ENCODE measurements around the gene TAPT1.

The TAPT1 gene

GRCh38 chr4:16236402-16237023 lies 10.2 kb upstream of the TAPT1 start:
- H3K4me3 ChIP-seq (IDR thresholded peaks at IDR 0.05; ENCODE audit: insufficient read depth, low read depth, low read length), result no peak overlapping the region
- no peak overlapping the region for H3K4me2 ChIP-seq
- H3K4me1 ChIP-seq (ENCODE audit: low read depth, poor library complexity, severe bottlenecking), result no peaks in the 10 kb centered on the region
- no peak overlapping the region for H3K9ac ChIP-seq
- no peaks in the 10 kb centered on the region for H4K20me1 ChIP-seq (ENCODE audit: insufficient read depth)
- no peak overlapping the region for H2AFZ ChIP-seq (ENCODE audit: low read depth)
- no peaks in the 10 kb centered on the region for H3K79me2 ChIP-seq (ENCODE audit: insufficient read depth, low read depth)
- no peaks in the 10 kb centered on the region for H3K27me3 ChIP-seq (ENCODE audit: insufficient read depth, low read depth)
- no peak for TF ChIP-seq CTCF (conservative IDR thresholded peaks at IDR 0.05; ENCODE audit: low read depth, low read length)
- H3K27ac ChIP-seq, result no peak overlapping the region
- no peaks in the 10 kb centered on the region for H3K36me3 ChIP-seq (ENCODE audit: insufficient read depth)

- H4K20me1 ChIP-seq (ENCODE audit: insufficient read depth), result no peaks in the 10 kb centered on the region
- no peaks in the 10 kb centered on the region for H3K27me3 ChIP-seq (ENCODE audit: insufficient read depth, low read depth)
- H3K4me2 ChIP-seq, result no peak overlapping the region
- H2AFZ ChIP-seq (ENCODE audit: low read depth), result no peak overlapping the region
- no peak overlapping the region for H3K27ac ChIP-seq
- no peaks in the 10 kb centered on the region for H3K79me2 ChIP-seq (ENCODE audit: insufficient read depth, low read depth)
- no peak overlapping the region for H3K9ac ChIP-seq
- no peaks in the 10 kb centered on the region for H3K36me3 ChIP-seq (ENCODE audit: insufficient read depth)
- no peak for TF ChIP-seq CTCF (conservative IDR thresholded peaks at IDR 0.05; ENCODE audit: low read depth, low read length)
- no peaks in the 10 kb centered on the region for H3K4me1 ChIP-seq (ENCODE audit: low read depth, poor library complexity, severe bottlenecking)
- no peak overlapping the region for H3K4me3 ChIP-seq (IDR thresholded peaks at IDR 0.05; ENCODE audit: insufficient read depth, low read depth, low read length)
Observed at GRCh38 chr4:16235209-16235608, 8.9 kb upstream of the TAPT1 start.

- Histone ChIP-seq H3K27me3 (ENCODE audit: insufficient read depth, low read depth) (no peaks in the 10 kb centered on the region), H4K20me1 (ENCODE audit: insufficient read depth) (no peaks in the 10 kb centered on the region), H3K36me3 (ENCODE audit: insufficient read depth) (no peaks in the 10 kb centered on the region), H3K4me3 (IDR thresholded peaks at IDR 0.05; ENCODE audit: insufficient read depth, low read depth, low read length) (no peak overlapping the region), H3K27ac (no peak overlapping the region), H3K4me2 (no peak overlapping the region), H2AFZ (ENCODE audit: low read depth) (no peak overlapping the region), H3K79me2 (ENCODE audit: insufficient read depth, low read depth) (no peaks in the 10 kb centered on the region), H3K9ac (no peak overlapping the region), H3K4me1 (ENCODE audit: low read depth, poor library complexity, severe bottlenecking) (no peaks in the 10 kb centered on the region)
- TF ChIP-seq CTCF (conservative IDR thresholded peaks at IDR 0.05; ENCODE audit: low read depth, low read length), result no peak
Observed at GRCh38 chr4:16233569-16234177, 7.4 kb upstream of the TAPT1 start.

- no peak overlapping the region for H3K4me3 ChIP-seq (IDR thresholded peaks at IDR 0.05; ENCODE audit: insufficient read depth, low read depth, low read length)
- no peaks in the 10 kb centered on the region for H3K4me1 ChIP-seq (ENCODE audit: low read depth, poor library complexity, severe bottlenecking)
- H3K4me2 ChIP-seq, result no peak overlapping the region
- no peaks in the 10 kb centered on the region for H4K20me1 ChIP-seq (ENCODE audit: insufficient read depth)
- no peak overlapping the region for H3K9ac ChIP-seq
- H3K79me2 ChIP-seq (ENCODE audit: insufficient read depth, low read depth), result no peaks in the 10 kb centered on the region
- no peaks in the 10 kb centered on the region for H3K36me3 ChIP-seq (ENCODE audit: insufficient read depth)
- H3K27me3 ChIP-seq (ENCODE audit: insufficient read depth, low read depth), result no peaks in the 10 kb centered on the region
- no peak for TF ChIP-seq CTCF (conservative IDR thresholded peaks at IDR 0.05; ENCODE audit: low read depth, low read length)
- no peak overlapping the region for H3K27ac ChIP-seq
- H2AFZ ChIP-seq (ENCODE audit: low read depth), result no peak overlapping the region
Observed at GRCh38 chr4:16231570-16232245, 5.4 kb upstream of the TAPT1 start.
